Measurements from ENCODE around the gene C1orf52. TPM values are rescaled to one million over a fixed set of nuclear protein-coding genes. Genes with fewer than 3 reads are reported as not detected.

Gene C1orf52
- total RNA-seq, result 9.2 and 18.6 TPM in 2 replicates

GRCh38 chr1:85259118-85259911 is at the start of gene C1orf52:
TSS of gene C1orf52 (minus strand) at chr1:85259662. CDS start at chr1:85259633, 29 bp downstream.

GRCh38 chr1:85276215-85276977 is 16.9 kb upstream of the C1orf52 start, which contains the start of gene BCL10:
TSS of gene BCL10 (minus strand) at chr1:85276632. CDS start at chr1:85276352, 280 bp downstream.

GRCh38 chr1:85200463-85201339 is 58.8 kb downstream of the C1orf52 start, which contains the start of gene SYDE2:
TSS of gene SYDE2 (minus strand) at chr1:85201016. CDS start at chr1:85200996, 20 bp downstream.

Other genes with a start within 250 kb of the C1orf52 start
- gene MCOLN3, start 211.2 kb downstream of the C1orf52 start, total RNA-seq, result 1.3 and 4.8 TPM in 2 replicates
- gene SYDE2, start 58.6 kb downstream of the C1orf52 start, total RNA-seq, result 5.1 and 7.2 TPM in 2 replicates
- 35.4 and 35.7 TPM in 2 replicates for gene BCL10, start 17.0 kb upstream of the C1orf52 start, total RNA-seq
- 2.1 and 6.7 TPM in 2 replicates for gene DDAH1, start 205.5 kb upstream of the C1orf52 start, total RNA-seq